AG09319 (cell line): ENCODE results near the gene NEUROG2.
"Not testable (repeated sequence)": the region's sequence is repeated elsewhere in the genome, so short reads cannot be mapped to it uniquely, and the experiment has no call there.

Source experiments
- DNase-seq: peaks from one replicate; pipeline ENCODE4 v3.0.0-alpha.2; 2010; ENCODE audit warnings: low read depth; ENCODE audit errors: extremely low read depth
- CTCF ChIP-seq: IDR thresholded peaks from 2 replicates; pipeline ENCODE4 v1.5.1; 2011; ENCODE audit warnings: low read depth, mild to moderate bottlenecking, inconsistent platforms, low read length, moderate library complexity

Gene NEUROG2

GRCh38 chr4:112532267-112532666 lies 16.3 kb upstream of the NEUROG2 start:
- no peak for TF ChIP-seq CTCF
- DNase-seq, result no peak

DNA sequence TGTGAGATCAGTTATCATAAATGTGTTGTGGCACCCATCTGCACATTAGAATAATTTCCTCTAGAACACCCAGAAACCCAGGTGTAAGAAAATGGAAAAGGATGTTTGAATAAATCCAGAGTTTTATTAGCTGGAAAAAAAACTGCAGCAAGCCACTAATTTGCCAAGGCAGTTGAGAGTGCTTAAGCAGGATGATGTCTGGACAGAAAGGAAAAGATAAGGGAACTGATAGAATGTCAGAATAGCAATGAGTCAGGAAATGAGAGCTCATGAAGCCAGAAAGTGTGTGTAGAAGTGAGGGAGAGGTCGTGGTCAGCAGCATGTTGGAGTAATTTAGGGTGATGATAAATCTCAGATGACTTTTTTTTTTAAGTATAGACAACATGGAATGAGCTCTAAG lies 15.2 kb upstream of the NEUROG2 start:
- no peak for DNase-seq
- TF ChIP-seq CTCF, result no peak

GRCh38 chr4:112526061-112526460 lies 10.1 kb upstream of the NEUROG2 start:
- TF ChIP-seq CTCF, result no peak

GRCh38 chr4:112523764-112524505 lies 8.0 kb upstream of the NEUROG2 start:
- no peak for DNase-seq
- TF ChIP-seq CTCF, result peak; percentile 53

More at GRCh38 chr4:112526061-112526460, 10.1 kb upstream of the NEUROG2 start:
- no peak for DNase-seq

GRCh38 chr4:112523008-112523721 lies 7.2 kb upstream of the NEUROG2 start:
- no peak for DNase-seq
- no peak; the same call in none of the 2 replicates for TF ChIP-seq CTCF

DNA sequence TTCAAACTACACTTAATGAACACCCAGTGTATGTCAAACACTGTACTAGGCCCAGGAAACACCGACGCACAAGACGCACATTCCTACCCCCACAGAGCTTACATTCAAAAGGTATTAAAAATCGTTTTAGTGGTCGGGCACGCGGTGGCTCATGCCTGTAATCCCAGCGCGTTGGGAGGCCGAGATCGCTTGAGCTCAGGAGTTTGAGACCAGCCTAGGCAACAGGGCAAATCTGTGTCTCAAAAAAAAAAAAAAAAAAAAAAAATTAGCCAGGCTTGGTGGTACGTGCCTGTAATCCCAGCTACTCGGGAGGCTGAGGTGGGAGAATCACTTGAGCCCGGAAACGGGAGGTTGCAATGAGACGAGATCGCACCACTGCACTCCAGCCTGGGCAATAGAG lies 6.5 kb upstream of the NEUROG2 start:
- DNase-seq, result not testable (repeated sequence)

DNA sequence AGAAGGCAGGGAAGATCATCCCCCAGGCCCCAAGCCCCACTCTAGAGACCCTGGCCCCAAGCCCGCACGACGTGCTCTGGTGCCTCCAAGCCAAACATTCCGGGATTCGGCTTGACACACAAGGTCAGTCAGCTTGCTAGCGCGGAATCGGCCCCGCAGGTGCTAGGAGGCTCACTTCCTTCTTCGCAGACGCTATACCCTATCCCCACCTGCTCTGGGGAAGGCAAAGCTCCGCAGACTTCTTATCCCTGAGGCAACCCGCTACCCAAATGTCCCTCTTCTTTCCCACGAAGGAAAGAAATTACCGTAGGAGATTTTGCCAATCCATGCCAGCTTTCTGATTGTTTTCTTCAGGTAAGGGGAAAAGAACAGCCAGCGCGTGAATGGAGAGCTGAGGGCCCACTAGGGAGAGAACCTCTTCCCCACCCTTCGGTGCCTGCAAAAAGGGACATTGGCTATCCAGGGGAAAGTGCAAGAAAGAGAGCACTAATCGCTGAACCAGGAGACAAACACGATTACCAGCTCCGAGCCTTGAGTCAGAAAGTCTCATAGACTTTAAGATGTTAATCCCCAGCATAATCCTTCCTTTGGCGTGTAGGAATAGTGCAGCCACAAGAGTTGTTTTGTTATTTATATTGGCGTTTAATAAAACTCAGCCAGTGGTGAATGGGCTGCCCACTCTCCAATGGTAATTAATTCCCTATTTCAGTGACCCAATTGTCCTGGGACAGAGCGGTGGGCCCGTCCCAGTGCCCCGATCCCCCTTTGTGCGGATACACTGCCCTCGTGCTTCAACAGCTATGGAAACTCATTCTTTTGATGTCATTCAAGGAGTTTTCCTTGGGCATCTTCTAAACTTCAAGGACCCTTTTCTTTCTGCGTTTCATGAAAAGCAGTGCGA lies 5.4 kb upstream of the NEUROG2 start:
- no peak for TF ChIP-seq CTCF
- DNase-seq, result no peak
